HL-60 (cell line): ENCODE measurements around the gene PHKA2.

Source experiments
- DNase-seq, 2 experiments: peaks; one replicate each; pipeline ENCODE4 v3.0.0-alpha.2; 2010 to 2020; ENCODE audit warnings: low read depth in 1 of 2, low spot score in 1 of 2
- H3K27ac ChIP-seq: fragments of 250-450 bp; sonication (Bioruptor Pico); replicated peaks from 2 replicates; pipeline ENCODE4 v1.5.1; 2020; ENCODE audit warnings: mild to moderate bottlenecking, moderate library complexity
- H3K27me3 ChIP-seq: fragments of 250-450 bp; sonication (Bioruptor Pico); 2 replicates; pipeline ENCODE4 v1.5.1; 2021; ENCODE audit warnings: mild to moderate bottlenecking, moderate library complexity; ENCODE audit not compliant: insufficient read depth, poor library complexity, severe bottlenecking
- H3K4me3 ChIP-seq: replicated peaks from 2 replicates; pipeline ENCODE4 v1.5.1; 2011; ENCODE audit warnings: mild to moderate bottlenecking, control low read depth, low read length; ENCODE audit not compliant: insufficient read depth
- CTCF ChIP-seq: IDR thresholded peaks from one replicate; pipeline ENCODE4 v1.5.1; 2011; ENCODE audit warnings: low read length, control low read depth, inconsistent platforms; ENCODE audit not compliant: insufficient read depth
- GABPA ChIP-seq: IDR thresholded peaks from 2 replicates; pipeline ENCODE4 v1.6.1; 2012; ENCODE audit warnings: low read depth
- POLR2AphosphoS5 ChIP-seq: IDR thresholded peaks from 2 replicates; pipeline ENCODE4 v1.6.1; 2012; ENCODE audit warnings: low read depth
- SPI1 ChIP-seq: IDR thresholded peaks from 2 replicates; pipeline ENCODE4 v1.6.1; 2012; ENCODE audit warnings: low read depth, mild to moderate bottlenecking, borderline replicate concordance
- TF ChIP-seq, protein P1 (sequence below): IDR thresholded peaks from 2 replicates; pipeline ENCODE4 v1.6.1; 2012; ENCODE audit warnings: low read depth; ENCODE audit not compliant: insufficient replicate concordance

PHKA2 gene

DNA sequence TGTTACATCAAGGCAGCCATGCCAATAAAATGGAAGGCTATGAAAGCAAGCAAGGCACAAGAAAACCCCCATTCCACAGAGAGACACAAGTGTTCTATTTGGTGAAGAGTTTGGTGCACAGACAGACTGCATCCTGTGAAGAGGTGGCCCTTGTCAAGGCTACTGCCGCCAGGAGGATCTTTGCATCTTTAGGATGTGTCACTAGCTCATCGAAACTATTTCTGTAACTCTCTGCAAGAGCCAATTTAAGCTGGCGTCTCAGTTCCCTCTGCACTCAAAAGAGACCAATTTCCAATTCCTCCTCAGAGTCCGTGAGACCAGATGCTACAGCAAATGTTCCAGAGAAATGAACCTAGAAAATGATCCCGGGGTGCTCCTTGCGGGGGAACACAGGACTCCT is 91.0 kb downstream of the PHKA2 start:
- Histone ChIP-seq H3K27ac (no peak overlapping the region), H3K27me3 (no peaks in the 10 kb centered on the region), H3K4me3 (no peak overlapping the region)
- no peak for DNase-seq
- TF ChIP-seq GABPA = no peak
- no peak for TF ChIP-seq POLR2AphosphoS5
- no peak for TF ChIP-seq SPI1
- no peak for TF ChIP-seq CTCF
- TF ChIP-seq, protein P1, sequence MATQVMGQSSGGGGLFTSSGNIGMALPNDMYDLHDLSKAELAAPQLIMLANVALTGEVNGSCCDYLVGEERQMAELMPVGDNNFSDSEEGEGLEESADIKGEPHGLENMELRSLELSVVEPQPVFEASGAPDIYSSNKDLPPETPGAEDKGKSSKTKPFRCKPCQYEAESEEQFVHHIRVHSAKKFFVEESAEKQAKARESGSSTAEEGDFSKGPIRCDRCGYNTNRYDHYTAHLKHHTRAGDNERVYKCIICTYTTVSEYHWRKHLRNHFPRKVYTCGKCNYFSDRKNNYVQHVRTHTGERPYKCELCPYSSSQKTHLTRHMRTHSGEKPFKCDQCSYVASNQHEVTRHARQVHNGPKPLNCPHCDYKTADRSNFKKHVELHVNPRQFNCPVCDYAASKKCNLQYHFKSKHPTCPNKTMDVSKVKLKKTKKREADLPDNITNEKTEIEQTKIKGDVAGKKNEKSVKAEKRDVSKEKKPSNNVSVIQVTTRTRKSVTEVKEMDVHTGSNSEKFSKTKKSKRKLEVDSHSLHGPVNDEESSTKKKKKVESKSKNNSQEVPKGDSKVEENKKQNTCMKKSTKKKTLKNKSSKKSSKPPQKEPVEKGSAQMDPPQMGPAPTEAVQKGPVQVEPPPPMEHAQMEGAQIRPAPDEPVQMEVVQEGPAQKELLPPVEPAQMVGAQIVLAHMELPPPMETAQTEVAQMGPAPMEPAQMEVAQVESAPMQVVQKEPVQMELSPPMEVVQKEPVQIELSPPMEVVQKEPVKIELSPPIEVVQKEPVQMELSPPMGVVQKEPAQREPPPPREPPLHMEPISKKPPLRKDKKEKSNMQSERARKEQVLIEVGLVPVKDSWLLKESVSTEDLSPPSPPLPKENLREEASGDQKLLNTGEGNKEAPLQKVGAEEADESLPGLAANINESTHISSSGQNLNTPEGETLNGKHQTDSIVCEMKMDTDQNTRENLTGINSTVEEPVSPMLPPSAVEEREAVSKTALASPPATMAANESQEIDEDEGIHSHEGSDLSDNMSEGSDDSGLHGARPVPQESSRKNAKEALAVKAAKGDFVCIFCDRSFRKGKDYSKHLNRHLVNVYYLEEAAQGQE = no peak

DNA sequence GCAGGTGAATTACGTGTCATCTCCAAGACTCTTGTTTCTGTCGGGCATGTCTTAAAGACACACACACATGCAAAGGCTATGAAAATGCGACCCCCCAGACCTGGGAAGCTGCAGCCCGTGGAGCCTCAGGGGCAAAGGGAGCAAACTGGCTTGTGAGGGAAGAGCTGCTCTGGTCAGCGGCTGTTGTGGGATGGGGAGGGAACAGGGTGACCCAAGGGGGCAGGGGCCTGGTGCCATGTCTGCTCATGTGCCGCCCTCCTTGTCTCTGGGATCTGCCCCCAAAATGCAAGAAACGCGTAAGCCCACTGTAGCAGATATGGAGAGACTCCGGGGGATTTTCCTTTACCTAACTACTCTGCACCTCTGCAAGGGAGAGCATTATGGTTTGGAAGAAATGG is 92.4 kb downstream of the PHKA2 start:
- no peak overlapping the region for H3K4me3 ChIP-seq
- DNase-seq = no peak
- no peaks in the 10 kb centered on the region for H3K27me3 ChIP-seq
- H3K27ac ChIP-seq = no peak overlapping the region
- TF ChIP-seq CTCF = no peak

GRCh38 chrX:18890724-18891547 is 93.0 kb downstream of the PHKA2 start:
- no peak for DNase-seq
- TF ChIP-seq SPI1 (no peak), GABPA (no peak), POLR2AphosphoS5 (no peak), CTCF (no peak)
- TF ChIP-seq, protein P1 = no peak
- no peak overlapping the region for H3K4me3 ChIP-seq
- no peak overlapping the region for H3K27ac ChIP-seq
- no peaks in the 10 kb centered on the region for H3K27me3 ChIP-seq

DNA sequence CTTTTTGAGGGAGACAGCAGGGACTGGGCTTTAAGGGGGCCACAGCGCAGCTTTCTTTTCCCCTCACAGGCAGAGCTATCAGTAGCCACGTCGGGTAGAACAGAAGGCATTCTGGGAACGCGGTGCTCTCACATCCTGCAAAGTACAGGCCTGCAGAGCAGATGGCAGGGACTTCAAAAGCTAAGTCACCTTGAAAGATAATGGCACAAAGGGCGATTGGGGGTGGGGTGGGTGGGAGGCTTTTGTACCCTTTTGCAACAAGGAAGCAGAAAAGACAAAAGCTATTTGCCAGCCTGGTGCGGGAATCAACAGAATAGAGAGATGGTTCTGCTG is 93.9 kb downstream of the PHKA2 start:
- no peak for DNase-seq
- Histone ChIP-seq H3K4me3 (no peak overlapping the region), H3K27me3 (no peaks in the 10 kb centered on the region), H3K27ac (no peak overlapping the region)
- TF ChIP-seq CTCF = no peak
- TF ChIP-seq GABPA = no peak
- TF ChIP-seq, protein P1 = no peak
- TF ChIP-seq SPI1 = no peak
- TF ChIP-seq POLR2AphosphoS5 = no peak
